ENCODE data around the gene CD79A.
A peak's percentile ranks its signal among the peaks of the same experiment; 100 is the strongest.

The CD79A gene

GRCh38 chr19:41886761-41887710 is 10.0 kb downstream of the CD79A start:
- DNase-seq = no peak

DNA sequence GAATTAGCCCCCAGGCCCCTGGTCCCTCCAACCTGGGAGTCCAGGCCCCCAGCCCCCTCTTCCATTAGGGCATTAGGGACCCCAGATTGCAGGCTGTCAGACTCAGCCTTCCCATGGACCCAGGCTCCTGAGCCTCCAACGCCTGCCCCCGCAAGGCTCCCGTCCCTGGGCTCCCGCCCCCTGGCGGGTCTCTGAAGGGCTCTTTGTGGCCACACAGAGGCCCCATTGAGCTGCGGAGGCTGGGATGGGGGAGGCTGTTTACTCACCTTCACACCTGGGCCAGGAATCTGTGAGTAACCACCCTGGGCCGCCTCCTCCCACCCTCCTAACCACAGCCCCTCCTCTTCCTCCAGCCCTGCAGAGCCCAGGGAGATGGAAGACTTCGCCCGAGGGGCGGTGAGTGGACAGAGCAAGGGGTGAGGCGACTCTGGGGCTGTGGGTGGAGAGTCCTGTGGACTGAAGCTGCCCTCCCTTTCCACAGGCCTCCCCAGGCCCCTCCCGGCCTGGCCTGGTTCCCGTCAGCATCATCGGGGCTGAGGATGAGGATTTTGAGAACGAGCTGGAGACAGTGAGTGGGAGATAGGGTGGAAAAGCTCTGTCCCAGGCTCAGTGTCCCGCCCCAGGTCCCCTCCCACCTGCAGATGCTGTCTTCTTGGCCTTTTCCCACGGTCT is 10.8 kb downstream of the CD79A start:
- peak; percentile 42 for DNase-seq

- DNase-seq = no peak
Observed at GRCh38 chr19:41888926-41889325, 11.8 kb downstream of the CD79A start.

GRCh38 chr19:41889896-41890295 is 12.8 kb downstream of the CD79A start:
- DNase-seq = no peak

DNA sequence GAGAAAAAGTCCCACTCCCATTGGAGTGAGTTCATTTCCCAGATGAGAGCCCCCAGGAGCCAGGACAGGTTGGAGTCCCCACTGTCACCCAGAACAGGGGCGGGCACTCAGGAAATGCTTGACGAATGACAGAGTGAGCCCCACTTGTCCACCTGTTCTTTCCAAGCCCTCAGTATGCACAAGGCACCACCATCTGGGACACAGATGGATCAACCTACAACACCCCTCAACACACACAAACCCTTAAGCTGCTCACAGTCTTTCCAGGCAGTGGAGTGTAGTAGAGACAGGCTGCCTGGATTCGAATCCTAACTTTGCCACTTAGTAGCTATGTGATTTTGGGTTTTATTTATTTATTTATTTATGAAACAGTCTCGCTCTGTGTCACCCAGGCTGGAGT is 13.9 kb downstream of the CD79A start:
- DNase-seq = no peak

GRCh38 chr19:41892173-41892902 is 15.3 kb downstream of the CD79A start:
- DNase-seq = no peak

DNA sequence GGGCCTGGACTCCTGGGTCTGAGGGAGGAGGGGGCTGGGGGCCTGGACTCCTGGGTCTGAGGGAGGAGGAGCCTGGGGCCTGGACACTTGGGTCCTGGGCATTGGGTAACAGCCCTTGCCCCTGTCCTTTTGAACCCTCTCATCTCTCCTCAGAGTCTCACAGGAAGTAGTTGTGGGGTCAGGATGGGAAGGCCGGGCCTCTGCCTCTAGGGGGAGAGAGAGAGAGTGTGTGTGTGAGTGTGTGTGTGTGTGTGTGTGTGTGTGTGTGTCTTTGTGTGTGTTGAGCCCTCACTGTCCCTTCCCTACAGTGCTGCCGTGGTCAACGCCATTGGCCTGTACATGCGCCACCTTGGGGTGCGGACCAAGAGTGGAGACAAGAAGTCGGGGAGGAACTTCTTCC is 16.8 kb downstream of the CD79A start:
- DNase-seq = no peak

GRCh38 chr19:41894350-41894749 is 17.3 kb downstream of the CD79A start:
- DNase-seq = no peak

GRCh38 chr19:41895745-41896580 is 18.9 kb downstream of the CD79A start:
- DNase-seq = no peak

DNA sequence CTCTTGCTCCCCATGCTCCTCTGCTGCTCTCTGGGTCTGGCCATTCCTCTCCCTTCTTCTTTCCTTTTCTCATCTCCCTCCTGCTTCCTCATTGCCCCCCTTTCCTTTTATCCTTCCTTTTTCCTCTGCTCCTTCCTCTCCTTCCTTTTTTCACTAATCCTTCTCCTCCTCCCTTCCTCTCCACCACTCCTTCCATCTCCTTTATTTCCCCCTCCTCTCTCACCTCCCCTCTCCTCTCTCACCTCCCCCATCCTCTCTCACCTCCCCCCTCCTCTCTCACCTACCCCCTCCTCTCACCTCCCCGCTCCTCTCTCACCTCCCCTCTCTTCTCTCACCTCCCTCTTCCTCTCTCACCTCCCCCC is 19.5 kb downstream of the CD79A start:
- DNase-seq = no peak

GRCh38 chr19:41897181-41897580 is 20.1 kb downstream of the CD79A start:
- no peak for DNase-seq

GRCh38 chr19:41897820-41898219 is 20.7 kb downstream of the CD79A start:
- DNase-seq = no peak

- DNase-seq = no peak
Observed at GRCh38 chr19:41898235-41898634, 21.2 kb downstream of the CD79A start.

- DNase-seq = no peak
Observed at GRCh38 chr19:41901707-41902360, 24.8 kb downstream of the CD79A start.

DNA sequence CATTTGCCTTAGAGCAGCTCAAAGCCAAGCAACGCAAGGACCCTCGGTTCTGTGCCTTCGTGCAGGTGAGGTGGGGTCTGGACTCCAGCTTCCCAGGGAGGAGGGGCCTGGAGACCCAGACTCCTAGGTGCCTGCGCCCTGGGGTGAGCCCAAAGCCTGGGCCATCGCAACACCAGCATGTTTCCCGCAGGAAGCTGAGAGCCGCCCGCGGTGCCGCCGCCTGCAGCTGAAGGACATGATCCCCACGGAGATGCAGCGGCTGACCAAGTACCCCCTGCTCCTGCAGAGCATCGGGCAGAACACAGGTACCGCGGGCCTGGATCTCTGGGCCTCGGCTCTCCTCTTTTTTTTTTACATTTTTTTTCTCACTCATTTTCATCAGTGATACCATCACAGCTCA is 25.5 kb downstream of the CD79A start:
- DNase-seq = no peak

GRCh38 chr19:41903193-41903953 is 26.3 kb downstream of the CD79A start:
- no peak for DNase-seq

GRCh38 chr19:41904118-41904870 is 27.2 kb downstream of the CD79A start:
- DNase-seq = peak; percentile 95

DNA sequence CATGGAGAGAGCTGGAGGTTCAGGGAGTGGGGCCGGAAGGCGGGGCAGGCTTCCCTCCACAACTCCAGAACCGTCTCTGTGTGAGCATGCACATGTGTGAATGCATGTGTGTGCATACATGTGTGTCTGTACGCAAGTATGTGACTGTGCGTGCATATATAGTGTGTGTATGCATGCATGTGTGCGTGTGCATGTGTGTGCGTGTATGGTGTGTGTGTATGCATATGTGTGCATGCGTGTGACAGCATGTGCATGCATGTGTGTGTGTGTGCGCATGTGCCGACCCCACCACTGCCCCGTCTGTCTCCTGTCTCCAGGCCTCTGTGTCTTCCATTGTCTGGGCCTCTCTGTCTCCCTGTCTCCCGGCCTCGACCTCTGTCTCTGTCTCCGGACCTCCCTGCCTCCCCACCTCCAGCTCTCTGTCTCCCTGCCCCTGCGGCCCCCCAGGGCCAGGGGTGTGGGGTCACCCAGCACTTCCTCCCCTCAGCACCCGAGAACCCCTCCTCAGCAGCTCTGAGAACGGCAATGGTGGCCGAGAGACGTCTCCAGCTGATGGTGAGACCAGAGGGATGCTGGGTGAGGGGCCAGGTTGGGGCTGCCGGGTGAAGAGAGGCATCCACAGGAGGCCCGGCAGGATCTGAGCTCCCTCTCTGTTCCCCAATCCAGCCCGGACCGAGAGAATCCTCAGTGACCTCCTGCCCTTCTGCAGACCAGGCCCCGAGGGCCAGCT is 28.4 kb downstream of the CD79A start:
- DNase-seq = no peak

DNA sequence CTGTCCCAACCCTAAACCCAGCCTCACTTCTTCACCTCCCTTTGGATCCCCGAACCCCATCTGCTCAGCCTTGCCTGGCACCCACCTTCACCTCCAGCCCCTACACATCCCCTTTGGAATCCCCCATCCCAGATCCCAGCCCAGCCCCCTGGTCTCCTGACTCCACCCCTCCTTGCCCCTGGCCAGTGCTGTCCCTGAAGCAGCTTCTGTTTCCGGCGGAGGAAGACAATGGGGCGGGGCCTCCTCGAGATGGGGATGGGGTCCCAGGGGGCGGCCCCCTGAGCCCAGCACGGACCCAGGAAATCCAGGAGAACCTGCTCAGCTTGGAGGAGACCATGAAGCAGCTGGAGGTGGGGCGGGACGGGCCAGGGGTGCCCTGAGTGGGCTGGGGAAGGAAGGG is 29.2 kb downstream of the CD79A start:
- DNase-seq = no peak

Measured in NCI-H2029 treated with DMSO at 0.1 percent for 48 hours (cell line).